T-helper 1 cell treated with Interleukin-12 subunit alpha and Interleukin-12 subunit beta and Interleukin-4 antibody, amounts not matched to agents 30 μg/mL and 1 μg/mL, for 36 hours (primary cell): Measurements from ENCODE around the gene MAEA.
"Not testable (repeated sequence)": the region's sequence is repeated elsewhere in the genome, so short reads cannot be mapped to it uniquely, and the experiment has no call there.

Source experiments
- H3K27ac Mint-ChIP-seq: one replicate; pipeline ENCODE4 v1.8.0; 2021; ENCODE audit warnings: mild to moderate bottlenecking, mixed read lengths
- H3K27me3 Mint-ChIP-seq: one replicate; pipeline ENCODE4 v1.8.0; 2021; ENCODE audit warnings: low read depth, mixed read lengths
- H3K36me3 Mint-ChIP-seq: one replicate; pipeline ENCODE4 v1.8.0; 2021; ENCODE audit warnings: low read depth, mixed read lengths
- H3K4me1 Mint-ChIP-seq: one replicate; pipeline ENCODE4 v1.8.0; 2021; ENCODE audit warnings: low read depth, mixed read lengths
- H3K4me3 Mint-ChIP-seq: one replicate; pipeline ENCODE4 v1.8.0; 2021; ENCODE audit warnings: mild to moderate bottlenecking, moderate library complexity, mixed read lengths
- H3K9me3 Mint-ChIP-seq: one replicate; pipeline ENCODE4 v1.8.0; 2021; ENCODE audit warnings: mixed read lengths

MAEA gene

DNA sequence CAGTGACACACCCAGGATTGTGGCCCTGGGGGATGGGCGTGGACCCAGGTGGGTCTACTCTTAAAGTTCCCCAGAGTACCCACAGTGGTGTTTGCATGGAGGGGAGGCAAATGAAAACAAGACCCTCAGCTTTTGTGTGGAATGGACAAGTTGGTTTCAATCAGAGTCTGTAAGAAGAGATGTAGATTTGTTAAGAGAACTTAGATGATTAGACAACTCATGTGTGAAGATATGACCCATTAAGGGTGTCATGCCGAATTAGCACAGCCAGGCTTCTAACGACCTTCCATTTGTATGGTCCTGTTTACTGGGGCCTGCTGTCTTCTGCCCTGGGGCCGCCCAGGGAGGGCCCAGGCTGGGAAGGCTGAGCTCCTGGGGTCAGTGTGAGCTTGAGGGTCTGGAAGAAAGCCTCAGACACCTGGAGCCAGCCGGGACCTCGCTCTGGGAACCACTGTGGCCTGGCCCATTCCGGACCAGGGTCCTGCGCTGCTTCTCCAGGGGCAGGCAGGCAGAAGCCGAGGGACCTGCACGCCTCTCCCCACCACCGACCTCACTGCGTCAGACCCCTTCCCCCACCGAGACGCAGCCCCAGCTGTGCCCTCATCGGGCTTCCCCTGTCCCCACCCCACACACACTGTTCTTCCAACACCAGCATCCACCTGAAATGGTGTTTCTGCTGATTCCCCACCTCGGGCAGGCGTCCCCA, 77.7 kb downstream of the MAEA start:
- H3K36me3 Mint-ChIP-seq, result no peaks in the 10 kb centered on the region
- H3K27me3 Mint-ChIP-seq, result no peaks in the 10 kb centered on the region
- no peak overlapping the region for H3K27ac Mint-ChIP-seq
- H3K9me3 Mint-ChIP-seq, result no peaks in the 10 kb centered on the region
- no peak overlapping the region for H3K4me3 Mint-ChIP-seq
- no peaks in the 10 kb centered on the region for H3K4me1 Mint-ChIP-seq

DNA sequence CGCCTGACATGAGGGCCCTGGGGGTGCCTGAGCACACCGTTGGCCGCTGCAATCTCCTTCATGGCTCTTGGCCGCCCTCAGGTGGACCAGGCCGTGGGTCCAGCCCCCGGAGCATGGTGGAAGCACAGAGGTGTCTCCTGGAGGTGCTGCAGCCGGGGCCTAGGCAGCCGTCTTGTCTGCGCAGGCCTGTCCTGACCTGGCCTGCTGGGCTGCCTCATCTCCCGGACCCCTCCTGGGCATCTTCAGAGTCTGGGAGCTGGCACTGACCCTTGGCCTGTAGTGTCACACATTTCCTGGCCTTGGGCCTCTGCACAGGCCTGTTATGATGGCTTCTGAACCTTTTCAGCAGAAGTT, 78.2 kb downstream of the MAEA start:
- no peaks in the 10 kb centered on the region for H3K4me1 Mint-ChIP-seq
- no peak overlapping the region for H3K4me3 Mint-ChIP-seq
- peaks cover 1% of the 10 kb centered on the region for H3K36me3 Mint-ChIP-seq
- H3K27ac Mint-ChIP-seq, result no peak overlapping the region
- H3K9me3 Mint-ChIP-seq, result no peaks in the 10 kb centered on the region
- no peaks in the 10 kb centered on the region for H3K27me3 Mint-ChIP-seq

DNA sequence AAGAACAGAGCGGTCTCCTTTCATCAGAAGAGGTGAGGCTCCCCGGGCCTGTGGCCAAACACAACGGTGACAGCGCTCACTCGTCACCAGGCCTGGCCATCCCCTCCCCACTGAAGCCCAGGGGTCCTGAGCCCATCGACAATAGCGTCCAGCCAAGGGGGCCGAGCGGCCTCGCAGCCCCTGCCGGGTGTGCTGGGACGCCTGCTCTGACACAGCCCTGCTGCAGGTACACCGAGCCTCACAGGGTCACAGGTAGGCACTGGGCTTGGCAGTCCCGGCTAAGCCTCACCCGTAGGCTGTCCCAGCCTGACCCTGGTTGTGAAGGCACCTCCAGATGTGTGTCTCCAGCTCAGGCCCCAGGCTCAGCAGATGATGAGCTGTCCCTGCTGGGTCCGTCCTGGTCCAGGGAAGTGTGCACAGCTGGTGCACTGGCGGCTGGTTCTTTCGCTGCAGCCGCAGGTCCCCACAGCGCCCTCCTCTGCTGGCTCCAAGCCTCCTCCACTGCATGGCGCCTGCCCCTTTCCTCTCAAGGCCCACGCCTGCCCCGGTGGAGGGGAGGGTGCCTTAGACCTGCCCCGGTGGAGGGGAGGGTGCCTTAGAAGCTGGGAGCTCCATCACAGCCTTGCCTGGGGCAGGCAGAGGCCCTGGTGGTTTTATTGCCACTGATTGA, 78.9 kb downstream of the MAEA start:
- H3K4me3 Mint-ChIP-seq, result no peak overlapping the region
- no peaks in the 10 kb centered on the region for H3K4me1 Mint-ChIP-seq
- no peak overlapping the region for H3K27ac Mint-ChIP-seq
- no peaks in the 10 kb centered on the region for H3K9me3 Mint-ChIP-seq
- no peaks in the 10 kb centered on the region for H3K27me3 Mint-ChIP-seq
- H3K36me3 Mint-ChIP-seq, result peaks cover 1% of the 10 kb centered on the region

DNA sequence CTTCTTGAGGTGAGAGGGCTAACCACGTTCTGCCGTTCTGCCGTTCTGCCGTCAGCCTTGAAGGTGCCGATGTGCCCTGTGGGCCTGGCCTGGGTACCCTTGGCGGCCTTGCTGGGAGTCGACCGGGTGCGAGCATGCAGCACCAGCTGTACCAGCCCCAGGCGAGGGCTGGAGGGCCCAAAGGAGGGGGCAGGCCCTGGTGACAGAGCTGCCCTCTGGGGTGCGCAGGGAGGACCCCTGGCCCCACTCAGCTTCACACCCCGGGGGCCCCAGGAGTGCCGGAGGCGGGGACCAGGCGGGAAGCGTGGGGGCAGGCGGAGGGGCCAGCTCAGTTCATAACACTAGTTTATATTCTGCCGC, 79.4 kb downstream of the MAEA start:
- Mint-ChIP-seq H3K36me3 (peaks cover 1% of the 10 kb centered on the region), H3K27ac (no peak overlapping the region), H3K4me1 (no peaks in the 10 kb centered on the region), H3K9me3 (no peaks in the 10 kb centered on the region), H3K27me3 (no peaks in the 10 kb centered on the region), H3K4me3 (no peak overlapping the region)

DNA sequence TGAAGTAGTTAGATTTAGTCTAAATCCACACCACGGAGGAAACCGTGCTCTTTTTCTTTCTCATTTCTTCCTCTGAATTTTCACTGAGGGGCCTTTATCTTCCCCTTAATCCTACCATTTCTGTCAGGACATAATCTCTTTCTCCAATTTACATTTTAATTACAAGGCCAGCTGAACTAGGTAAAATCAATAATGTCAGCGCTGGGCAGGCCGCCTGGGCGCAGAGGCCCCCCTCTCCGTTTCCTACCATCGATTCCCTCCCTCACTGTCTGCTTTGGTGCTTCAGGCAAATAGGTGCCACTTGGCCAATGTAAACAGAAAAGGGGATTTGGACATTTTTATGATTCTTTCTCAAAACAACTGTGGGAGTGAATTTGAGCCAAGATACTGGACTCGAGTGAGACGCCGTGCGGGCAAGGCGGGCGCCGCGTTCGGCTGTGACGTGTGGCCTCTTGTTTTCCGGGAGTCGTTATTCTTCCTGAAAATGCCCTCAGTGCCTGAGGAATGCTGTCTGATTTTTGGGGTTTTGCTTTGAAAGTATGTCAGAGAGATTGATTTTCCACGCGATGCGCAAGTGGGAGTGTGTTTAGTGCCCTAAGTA, 79.9 kb downstream of the MAEA start:
- Mint-ChIP-seq H3K9me3 (no peaks in the 10 kb centered on the region), H3K36me3 (peaks cover 1% of the 10 kb centered on the region), H3K27me3 (no peaks in the 10 kb centered on the region), H3K4me1 (no peaks in the 10 kb centered on the region), H3K27ac (no peak overlapping the region), H3K4me3 (no peak overlapping the region)

DNA sequence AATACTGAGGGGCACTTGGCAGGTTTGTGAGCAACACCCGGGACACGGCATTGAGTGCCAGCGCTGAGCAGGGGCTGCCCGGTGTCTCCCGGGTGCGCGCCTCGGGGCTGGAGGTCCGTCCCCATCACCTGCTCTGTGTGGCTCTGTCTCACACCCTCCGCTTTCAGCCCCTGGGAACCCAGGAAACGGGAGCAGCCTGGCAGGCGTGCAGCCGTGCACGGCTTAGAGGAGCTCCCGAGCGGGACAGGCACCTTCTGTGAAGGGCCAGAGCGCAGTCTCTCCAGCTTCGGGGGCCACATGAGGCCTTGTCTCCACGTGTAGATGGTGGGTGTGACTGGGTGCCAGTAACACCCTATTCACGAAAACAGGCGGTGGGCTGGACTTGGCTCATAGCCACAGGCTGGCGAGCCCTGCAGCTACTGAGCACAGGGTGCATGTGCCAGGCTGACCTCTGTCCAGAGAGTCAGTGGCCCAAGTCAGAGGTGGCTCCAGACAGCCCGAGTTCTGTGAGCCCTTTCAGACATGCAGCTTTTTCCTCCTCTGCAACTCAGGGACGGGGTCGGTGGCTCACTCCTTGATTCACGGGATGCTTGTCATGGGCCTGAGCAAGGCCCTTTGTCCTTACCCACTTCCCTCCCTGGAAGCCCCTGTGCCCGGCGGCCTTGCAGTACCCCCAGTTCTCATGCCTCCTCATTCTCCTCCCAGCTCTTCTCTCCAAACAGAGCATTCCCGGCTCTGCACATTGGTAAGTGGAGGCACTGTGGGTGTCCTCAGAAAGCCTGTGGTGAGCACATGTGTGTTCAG, 80.8 kb downstream of the MAEA start:
- Mint-ChIP-seq H3K4me3 (no peak overlapping the region), H3K27me3 (no peaks in the 10 kb centered on the region), H3K4me1 (no peaks in the 10 kb centered on the region), H3K9me3 (no peaks in the 10 kb centered on the region), H3K27ac (no peak overlapping the region), H3K36me3 (peaks cover 1% of the 10 kb centered on the region)

DNA sequence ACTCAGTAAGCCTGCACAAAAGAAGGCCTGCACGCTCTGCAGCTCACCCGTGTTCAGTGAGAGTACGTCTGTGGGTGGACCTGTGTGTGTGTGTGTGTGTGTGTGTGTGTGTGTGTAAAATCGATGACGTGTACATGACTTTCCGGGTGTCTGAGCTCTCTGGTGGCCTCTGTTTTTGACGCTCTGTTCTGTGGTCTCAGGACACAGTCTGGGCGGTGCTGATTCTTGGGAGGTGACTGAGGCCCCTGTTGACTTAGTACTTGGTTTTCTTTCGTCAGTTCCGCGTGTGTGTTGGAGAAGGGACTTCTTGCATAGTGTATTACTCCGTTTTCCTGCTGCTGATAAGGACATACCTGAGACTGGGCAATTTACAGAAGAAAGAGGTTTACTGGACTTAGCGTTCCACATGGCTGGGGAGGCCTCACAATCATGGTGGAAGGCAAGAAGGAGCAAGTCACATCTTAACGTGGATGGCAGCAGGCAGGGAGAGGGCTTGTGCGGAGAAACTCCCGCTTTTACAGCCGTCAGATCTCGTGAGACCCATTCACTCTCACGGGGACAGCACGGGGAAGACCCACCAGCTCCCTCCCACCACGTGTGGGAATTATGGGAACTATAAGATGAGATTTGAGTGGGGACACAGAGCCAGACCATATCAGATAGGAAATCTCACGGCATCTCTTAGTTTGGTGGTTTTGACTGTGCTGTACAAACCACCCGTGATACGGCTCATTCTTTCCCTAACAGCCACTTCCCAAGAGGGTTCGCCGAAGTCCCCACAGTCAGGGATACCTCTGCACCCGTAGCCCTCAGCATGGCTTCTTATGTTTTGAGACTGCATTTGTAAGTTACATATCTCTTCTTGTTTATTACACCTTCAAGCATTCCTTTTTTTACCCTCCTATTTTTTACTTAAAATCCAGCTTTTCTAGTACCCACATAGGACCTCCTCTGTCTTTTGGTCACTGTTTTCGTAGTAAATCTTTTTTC, 81.8 kb downstream of the MAEA start:
- H3K4me1 Mint-ChIP-seq, result no peaks in the 10 kb centered on the region
- H3K4me3 Mint-ChIP-seq, result no peak overlapping the region
- H3K9me3 Mint-ChIP-seq, result no peaks in the 10 kb centered on the region
- H3K27ac Mint-ChIP-seq, result no peak overlapping the region
- no peaks in the 10 kb centered on the region for H3K27me3 Mint-ChIP-seq
- H3K36me3 Mint-ChIP-seq, result peaks cover 1% of the 10 kb centered on the region

DNA sequence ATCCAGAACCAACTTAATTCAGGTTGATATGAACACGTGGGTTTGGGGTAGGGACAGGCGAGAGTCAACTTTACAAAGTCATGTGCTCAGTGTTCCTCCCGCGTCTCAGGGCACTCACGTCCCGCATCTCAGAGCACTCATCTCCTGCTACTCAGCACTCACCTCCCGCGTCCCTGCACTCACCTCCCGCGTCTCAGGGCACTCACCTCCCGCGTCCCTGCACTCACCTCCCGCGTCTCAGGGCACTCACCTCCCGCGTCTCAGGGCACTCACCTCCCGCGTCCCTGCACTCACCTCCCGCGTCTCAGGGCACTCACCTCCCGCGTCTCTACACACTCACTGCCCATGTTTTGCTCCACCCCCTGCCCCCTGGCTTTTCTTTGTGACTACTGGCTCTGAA, 82.9 kb downstream of the MAEA start:
- H3K4me3 Mint-ChIP-seq, H3K27me3 Mint-ChIP-seq, H3K36me3 Mint-ChIP-seq, H3K4me1 Mint-ChIP-seq, H3K27ac Mint-ChIP-seq, H3K9me3 Mint-ChIP-seq: not testable (repeated sequence)

DNA sequence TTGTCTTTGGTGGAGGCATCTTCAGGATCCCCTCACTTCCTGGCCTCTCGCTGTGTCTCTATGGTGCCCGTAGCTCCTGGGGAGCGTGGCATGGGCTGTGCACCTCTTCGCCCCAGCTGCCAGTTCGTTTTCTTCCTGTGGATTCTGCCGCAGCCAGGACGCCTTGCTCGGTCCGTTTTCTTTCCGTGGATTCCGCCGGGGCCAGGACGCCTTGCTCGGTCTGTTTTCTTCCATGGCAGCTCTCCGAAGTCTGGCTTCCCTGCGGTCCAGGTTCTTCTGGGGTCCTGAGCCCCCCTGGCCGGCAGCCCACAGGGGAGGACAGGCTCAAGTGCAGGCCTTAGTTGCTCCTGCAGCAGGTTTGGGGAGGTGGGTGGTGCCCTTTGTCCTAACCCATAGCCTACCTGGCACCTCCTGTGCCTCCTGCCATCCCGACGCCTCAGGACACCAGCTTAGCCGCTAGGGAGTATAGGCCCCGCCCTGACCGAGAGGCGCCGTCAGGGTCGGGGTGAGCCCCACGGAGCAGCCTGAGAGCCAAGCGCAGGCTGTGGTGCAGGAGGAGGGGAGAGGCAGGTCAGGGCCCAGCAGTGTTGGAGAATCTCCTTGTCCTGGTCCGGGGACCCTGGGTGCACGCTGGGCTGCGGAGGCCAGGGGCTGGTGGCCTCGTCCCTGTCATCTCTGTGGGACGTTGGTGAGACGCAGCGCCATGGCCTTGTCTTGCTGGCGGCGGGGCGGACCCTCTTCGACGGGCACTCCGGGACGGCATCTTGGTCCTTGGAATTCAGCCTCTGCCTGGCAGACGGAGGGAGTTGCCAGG, 84.4 kb downstream of the MAEA start:
- H3K9me3 Mint-ChIP-seq, result no peaks in the 10 kb centered on the region
- H3K36me3 Mint-ChIP-seq, result peaks cover 1% of the 10 kb centered on the region
- H3K27ac Mint-ChIP-seq, result no peak overlapping the region
- no peak overlapping the region for H3K4me3 Mint-ChIP-seq
- no peaks in the 10 kb centered on the region for H3K4me1 Mint-ChIP-seq
- no peaks in the 10 kb centered on the region for H3K27me3 Mint-ChIP-seq

DNA sequence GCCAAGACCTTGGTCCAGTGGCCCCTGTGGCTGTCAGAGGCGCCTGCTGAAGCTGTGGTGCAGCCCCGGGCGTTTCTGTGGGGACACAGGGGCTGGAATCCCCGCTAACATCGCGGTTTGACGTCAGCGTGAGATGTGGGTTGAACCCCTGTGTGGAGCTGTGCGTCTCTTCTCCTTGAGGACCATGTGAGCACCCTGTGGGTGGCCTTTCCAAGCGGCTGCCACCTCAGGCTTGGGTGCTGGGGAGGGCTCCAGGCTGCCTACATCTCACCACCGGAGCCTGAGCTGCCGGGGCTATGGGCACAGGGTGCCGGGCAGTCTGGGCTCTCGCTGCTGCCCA, 85.0 kb downstream of the MAEA start:
- Mint-ChIP-seq H3K27me3 (no peaks in the 10 kb centered on the region), H3K4me3 (no peak overlapping the region), H3K36me3 (peaks cover 1% of the 10 kb centered on the region), H3K27ac (no peak overlapping the region), H3K4me1 (no peaks in the 10 kb centered on the region), H3K9me3 (no peaks in the 10 kb centered on the region)

DNA sequence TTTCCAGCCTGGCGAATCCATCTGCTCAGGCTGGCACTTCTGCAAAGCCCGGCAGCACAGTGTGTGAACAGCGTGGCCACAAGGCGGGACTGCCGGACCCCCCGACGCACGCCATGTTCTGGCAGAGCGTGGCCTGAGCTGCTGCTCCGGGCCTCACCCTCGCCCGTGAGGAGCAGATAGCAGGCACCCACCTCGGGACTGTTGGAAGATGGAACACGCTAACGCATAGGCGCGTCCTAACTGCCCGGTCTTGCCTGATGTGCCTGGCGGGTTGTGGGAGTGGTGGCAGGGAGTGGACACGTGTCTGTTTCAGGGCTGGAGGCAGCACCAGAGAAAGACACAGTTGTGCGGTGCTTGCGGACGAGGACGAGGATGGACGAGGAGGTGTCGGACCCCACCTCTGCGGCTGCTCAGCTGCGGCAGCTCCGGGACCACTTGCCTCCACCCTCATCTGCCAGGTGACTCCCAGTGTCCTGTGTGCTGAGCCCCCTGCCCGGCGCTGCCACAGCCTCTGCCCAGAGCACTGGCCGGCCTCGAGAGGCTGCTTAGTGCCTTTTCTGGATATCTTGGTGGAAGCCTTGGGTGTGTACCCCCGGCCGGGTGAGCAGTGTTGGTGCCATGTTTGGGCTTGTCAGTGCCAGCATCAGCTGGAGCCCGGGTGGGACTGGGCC, 85.5 kb downstream of the MAEA start:
- H3K36me3 Mint-ChIP-seq, result peaks cover 1% of the 10 kb centered on the region
- no peak overlapping the region for H3K4me3 Mint-ChIP-seq
- H3K27ac Mint-ChIP-seq, result no peak overlapping the region
- H3K27me3 Mint-ChIP-seq, result no peaks in the 10 kb centered on the region
- H3K4me1 Mint-ChIP-seq, result no peaks in the 10 kb centered on the region
- no peaks in the 10 kb centered on the region for H3K9me3 Mint-ChIP-seq

DNA sequence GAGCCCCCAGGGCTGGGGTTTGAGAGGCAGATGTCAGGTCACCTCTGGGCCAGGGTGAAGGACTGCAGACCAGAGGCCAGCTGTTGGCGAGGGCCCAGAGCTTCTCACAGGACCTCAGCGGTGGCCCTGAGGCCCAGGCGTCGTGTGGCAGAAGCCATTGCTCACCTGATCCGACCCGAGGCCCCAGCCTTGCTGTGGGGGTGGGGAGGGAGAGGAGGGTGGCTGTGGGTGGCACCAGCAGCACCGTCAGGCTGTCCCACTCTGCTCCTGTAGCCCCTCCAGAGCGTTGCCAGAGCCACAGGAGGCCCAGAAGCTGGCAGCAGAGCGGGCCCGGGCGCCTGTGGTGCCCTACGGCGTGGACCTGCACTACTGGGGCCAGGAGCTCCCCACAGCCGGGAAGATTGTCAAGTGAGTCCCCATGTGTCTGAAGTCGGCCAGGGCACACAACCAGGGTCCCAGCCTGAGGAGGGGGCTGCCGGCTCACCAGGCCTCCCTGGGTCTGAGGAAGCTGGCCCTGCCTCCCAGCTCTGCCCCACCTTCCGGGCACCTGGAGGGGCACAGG, 86.2 kb downstream of the MAEA start:
- H3K4me1 Mint-ChIP-seq, result no peaks in the 10 kb centered on the region
- no peaks in the 10 kb centered on the region for H3K9me3 Mint-ChIP-seq
- H3K36me3 Mint-ChIP-seq, result peaks cover 1% of the 10 kb centered on the region
- H3K4me3 Mint-ChIP-seq, result no peak overlapping the region
- H3K27ac Mint-ChIP-seq, result no peak overlapping the region
- H3K27me3 Mint-ChIP-seq, result no peaks in the 10 kb centered on the region

DNA sequence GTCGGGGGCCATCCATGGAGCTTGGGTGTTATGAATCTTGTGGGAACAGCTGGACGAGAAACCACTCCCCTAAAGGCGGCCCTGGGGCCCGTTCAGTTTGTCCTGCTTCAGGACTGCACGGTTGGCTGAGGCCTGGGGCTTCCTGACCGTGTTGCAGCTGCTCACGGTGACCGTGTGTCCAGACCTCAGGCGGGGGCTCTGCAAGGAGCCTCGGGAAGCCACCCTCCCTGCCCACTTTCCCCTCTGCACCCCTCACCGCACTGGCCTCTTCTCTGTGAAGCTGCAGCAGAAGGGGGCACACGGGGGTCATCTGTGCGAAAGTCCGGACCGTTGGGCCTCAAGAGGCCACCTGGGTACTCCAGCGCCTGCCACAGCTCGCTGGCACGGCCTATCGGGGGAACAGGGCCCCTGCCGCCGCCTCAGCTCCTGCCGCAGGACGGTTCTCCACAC, 86.7 kb downstream of the MAEA start:
- no peaks in the 10 kb centered on the region for H3K9me3 Mint-ChIP-seq
- H3K27ac Mint-ChIP-seq, result no peak overlapping the region
- H3K4me3 Mint-ChIP-seq, result no peak overlapping the region
- H3K27me3 Mint-ChIP-seq, result no peaks in the 10 kb centered on the region
- no peaks in the 10 kb centered on the region for H3K4me1 Mint-ChIP-seq
- H3K36me3 Mint-ChIP-seq, result peaks cover 1% of the 10 kb centered on the region
